HG03575 (cell line): ENCODE data around the gene IL10RA.
"Not testable (repeated sequence)": the region's sequence is repeated elsewhere in the genome, so short reads cannot be mapped to it uniquely, and the experiment has no call there.

Experiments used
- ATAC-seq: cut with Tn5 transposase; IDR thresholded peaks from one replicate; pipeline ENCODE4 v1.9.1; 2021; ENCODE audit not compliant: unreplicated experiment, insufficient number of reproducible peaks, low FRiP score; ENCODE audit errors: extremely low read depth

Gene IL10RA

DNA sequence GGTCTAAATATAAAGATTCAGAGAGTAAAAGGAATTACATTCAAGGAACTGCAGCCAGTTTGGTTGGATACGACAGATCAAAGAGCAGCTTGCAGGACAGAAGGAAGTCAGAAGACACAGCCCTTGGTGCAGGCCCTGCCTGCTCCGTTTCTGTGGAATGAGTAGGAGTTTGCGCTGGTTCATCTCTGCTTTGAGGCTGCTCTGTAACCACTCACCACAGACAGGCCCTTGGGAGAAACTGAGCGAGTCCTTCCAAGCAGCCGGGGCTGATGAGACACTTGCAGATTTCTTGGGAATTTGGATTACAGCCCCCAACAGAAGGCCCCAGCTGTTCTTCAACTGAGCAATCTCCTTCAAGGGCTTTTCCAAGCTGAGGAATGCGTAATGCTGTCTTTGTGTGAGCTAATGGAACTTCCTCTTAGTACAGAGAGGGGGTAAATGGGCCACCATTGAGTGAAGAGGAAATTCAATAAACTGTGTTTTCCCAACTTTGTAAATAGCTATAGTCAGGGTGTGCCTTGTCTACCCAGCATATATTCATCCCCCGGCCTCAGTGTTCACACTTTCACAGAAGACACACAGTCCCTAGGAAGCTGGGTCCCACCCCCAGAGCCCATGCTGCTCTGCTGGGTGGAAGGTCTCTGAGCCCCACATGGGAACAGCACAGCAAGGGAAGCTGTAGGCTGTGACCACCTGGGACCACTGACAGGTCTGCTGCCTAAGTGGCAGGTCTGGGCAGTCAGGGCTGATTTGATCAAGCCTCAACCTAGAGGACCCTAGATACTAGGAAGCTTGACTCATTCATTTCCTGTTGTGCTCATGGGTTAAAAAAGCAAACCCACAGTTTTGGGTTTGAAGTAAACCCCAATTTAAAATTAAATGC is 16.6 kb downstream of the IL10RA start:
- ATAC-seq: no peak

DNA sequence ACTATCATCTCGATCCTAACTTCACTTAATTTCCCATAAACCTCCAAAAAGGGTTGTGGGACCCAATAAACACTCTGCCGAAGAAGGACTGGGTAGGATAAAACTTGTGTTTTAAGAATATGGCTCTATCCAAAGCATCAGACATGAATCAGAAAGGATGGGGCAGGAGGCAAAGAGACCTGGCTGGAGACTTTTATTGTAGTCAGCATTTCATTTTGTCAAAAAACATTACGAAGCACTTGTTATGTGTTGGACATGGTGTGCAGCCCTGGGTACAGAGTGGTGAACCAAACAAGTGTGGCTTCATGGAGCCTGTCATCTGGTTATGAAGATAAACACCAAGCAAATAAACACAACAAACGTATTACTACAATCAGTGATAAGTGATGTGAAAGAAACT is 17.3 kb downstream of the IL10RA start:
- no peak for ATAC-seq

DNA sequence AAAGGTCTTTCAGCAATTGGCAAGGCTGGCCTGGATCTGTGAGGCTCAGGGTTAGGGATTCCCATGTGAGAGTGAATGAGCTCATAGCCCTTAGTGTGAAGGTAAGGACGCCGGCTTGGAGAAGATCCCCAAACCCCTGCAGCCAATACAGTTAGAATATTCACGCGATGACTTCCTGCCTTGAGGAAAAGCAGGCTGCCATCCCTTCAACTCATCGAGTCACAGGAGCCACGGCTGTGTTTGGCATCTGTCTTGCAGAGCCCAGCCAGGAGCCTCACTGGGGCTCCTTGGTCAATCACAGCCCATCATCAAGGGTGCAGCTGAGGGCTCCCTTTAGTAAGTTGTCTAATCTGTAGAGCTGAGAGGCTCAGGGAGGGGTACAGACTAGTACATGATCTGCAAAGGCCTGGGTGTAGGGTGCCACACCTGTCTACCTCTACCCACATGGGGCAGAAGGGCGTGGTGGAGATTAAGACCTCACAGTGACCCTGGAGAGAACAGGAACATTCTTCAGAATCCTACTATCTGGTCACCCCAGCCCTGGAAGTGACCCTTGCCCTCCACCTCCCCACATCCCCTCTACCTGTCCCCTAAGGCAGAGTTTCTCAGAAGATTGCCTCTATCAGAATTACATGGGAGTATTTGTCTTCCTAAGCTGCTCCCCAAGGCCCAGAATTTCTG is 18.5 kb downstream of the IL10RA start:
- no peak for ATAC-seq

DNA sequence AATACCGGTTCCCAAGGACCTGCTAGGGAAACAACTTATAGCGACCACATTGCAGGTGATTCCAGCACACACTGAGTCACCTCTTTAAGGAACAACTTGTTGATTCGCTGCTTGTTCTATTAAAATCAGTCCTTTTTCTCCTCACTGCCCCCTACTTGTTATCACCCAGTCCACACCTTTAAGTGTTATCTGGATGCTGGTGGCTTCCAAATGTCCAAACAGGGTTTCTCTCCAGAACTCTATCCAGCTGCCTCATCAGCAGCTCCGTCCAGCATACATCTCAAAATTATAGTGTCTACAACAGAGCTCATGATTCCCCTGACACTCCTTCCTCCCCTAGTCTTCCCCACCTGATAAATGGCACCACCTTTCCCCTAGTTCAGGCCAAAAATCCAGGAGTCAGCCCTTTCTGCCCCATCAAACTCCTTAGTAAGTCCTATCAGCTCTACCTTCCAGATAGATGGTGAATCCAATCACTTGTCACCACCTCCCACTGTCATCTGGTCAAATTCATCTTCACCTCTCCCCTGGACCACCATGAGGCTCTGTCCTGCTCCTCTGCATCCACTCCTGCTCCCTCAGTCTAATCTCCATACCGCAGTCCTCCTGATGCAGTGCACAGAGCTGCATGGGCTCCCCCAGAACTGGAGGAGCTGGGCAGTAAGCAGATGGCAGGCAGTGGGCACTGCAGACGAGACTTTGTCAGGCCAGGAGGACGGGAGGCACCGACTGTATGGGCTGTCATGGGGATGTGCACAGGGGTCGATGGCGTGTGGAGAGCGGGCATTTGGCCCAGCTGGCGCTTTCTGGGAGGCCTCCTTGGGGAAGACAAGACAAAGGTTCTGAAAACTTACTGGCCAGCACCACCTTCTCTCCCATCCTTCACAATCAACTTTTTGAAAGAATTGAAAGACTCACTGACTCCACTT is 19.3 kb downstream of the IL10RA start:
- no peak for ATAC-seq

DNA sequence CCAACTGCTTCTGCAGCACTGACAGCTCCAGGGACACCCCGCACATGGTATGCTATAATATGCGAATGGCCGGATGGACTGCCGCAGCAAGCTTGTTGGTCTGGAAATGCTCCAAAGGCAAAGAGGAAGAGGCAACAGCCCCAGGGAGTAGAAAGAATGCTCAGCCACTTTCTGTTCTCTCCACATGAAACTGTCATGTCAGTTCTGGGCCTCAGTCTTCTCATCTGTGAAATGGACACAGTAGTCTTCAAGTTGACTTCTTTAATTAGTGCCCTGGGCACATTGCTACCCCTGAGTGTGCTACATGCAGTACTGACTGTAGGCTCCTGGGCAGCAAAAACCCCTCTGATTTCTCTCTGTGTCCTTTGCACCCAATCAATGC is 19.9 kb downstream of the IL10RA start:
- ATAC-seq: no peak

DNA sequence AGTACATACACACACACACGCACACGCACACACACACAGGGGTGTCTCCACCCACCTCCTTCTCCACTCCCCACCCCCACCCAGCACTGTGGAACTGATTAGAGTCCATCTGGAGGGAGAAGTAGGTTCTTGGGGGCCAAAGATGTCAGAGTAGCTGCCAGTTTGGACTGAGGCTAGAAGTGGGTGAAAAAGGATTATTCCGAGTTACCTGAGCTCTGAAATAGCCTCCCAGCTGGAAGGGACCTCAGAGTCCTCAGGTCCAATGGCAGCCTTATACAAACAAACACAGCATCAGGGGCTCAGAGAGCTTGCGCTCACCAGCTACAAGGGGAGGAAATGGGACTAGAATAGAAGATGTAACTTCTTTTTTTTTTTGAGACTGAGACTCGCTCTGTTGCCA is 20.8 kb downstream of the IL10RA start:
- ATAC-seq: no peak

DNA sequence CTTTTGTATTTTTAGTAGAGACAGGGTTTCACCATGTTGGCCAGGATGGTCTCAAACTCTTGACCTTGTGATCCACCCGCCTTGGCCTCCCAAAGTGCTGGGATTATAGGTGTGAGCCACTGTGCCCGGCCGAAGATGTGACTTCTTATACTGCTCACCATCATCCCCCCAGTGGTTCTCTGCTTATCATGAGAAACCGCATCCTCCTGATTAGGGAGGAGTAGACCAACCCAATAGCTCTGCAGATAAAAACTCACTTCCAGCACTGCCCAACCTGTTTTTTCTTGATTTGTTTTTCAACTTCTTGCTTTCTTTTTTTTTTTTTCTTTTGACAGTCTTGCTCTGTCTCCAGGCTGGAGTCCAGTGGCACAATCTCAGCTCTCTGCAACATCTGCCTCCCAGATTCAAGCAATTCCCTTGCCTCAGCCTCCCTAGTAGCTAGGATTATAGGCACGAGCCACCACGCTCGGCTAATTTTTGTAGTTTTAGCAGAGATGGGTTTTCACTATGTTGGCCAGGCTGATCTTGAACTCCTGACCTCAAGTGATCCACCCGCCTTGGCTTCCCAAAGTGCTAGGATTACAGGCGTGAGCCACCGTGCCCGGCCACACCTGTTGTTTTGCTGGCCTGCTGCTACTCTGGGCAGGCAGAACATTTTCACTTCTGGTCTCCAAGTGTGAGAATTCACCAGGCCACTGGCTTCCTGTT is 21.5 kb downstream of the IL10RA start:
- not testable (repeated sequence) for ATAC-seq

DNA sequence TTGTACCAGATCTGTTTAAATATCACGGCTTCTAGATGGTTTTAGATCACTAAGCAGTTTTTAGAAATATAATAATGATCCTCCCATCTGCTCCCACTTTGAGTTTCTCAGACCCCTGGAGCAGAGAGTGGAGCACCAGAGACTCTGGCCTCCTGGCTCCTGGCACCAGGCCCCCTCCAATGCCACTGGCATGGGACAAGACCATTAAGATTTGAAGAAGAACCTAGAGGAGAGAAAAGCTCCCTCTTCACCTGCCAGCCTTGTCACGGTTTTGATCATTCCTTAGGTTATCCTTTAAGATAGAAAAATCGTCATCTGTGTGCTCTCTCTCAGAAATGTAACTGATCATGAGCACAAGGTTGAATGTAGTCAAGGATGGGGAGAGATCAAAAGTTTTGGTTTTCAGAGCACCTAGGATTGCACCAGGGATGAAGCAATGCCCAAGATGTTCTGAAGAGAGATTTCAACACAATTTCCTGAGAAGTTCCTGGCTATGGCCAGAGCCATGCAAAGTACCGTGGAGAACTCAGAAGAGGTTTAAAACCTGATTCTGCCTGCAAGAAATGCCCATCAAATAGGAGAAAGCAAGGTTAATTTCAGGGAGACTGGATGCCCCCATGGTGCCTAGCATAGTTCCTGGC is 22.2 kb downstream of the IL10RA start:
- ATAC-seq: no peak

DNA sequence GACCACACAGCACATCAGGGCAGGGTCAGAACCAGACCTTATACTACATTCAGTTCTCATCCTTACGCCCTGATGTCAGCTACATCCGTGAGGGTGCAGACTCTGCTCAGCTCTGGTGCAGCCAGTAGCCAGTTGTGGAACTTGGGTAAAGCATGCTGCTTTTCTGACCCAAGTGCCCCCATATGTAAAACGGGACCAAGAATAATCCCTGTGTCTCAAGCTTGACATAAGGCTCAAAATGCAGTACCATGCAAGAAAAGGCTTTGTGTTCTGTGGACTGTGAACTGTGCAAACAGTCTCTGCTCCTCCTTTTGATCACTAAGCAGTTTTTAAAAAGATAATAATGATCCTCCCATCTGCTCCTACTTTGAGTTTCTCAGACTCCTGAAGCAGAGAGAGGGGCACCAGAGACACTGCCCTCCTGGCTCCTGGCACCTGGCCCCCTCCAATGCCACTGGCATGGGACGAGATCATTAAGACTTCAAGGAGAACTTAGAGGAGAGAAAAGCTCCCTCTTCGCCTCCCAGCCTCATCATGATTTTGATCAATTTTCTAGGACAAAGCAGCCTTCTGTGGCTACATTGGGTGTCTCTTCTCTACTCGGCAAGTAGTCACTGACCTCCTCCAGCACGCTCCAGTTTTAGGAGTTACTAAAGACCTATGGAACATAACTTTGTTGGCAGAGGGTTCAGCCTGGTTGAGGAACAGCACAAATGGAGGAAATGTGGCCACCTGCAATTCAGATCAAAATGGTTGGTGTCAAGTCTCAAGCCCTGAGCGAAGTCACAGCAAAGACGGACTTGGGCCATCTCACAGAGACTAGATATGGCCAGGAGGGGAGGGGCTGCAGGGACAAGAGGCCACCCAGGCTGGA is 23.9 kb downstream of the IL10RA start:
- no peak for ATAC-seq

DNA sequence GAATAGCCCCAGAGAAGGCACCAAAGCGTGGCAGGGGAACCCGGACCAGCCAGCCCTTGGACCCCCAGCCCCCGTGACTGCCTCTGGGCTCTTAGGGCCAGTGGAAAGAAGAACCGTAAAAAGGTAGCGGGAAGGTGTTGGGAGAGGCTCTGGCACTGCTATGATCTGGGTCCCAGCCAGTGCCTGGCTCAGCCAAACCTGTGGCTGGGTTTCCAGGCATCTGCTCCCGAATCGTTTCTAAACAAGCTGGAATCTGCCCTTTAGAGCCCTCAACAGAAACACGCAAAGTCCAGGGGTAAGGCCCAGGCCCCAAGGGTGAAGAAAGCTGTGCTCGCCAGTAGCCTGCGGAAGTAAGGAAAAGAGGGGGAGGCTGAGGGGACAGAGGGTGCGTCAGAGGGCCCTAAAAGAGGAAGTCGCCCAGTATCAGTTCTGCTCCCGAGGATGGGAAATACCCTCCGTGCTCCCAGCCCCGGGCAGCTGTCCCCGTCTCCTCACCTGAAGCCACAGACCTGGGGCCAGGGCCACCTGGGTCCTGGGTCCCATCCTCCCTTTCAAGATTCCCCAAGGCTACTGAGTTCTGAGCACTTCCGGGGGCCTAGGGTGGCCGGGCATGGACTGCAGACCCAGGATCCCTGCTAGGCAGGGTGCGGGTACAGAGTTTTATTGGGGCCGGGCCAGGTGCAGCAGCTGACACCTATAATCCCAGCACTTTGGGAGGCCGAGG is 24.7 kb downstream of the IL10RA start:
- ATAC-seq: no peak

DNA sequence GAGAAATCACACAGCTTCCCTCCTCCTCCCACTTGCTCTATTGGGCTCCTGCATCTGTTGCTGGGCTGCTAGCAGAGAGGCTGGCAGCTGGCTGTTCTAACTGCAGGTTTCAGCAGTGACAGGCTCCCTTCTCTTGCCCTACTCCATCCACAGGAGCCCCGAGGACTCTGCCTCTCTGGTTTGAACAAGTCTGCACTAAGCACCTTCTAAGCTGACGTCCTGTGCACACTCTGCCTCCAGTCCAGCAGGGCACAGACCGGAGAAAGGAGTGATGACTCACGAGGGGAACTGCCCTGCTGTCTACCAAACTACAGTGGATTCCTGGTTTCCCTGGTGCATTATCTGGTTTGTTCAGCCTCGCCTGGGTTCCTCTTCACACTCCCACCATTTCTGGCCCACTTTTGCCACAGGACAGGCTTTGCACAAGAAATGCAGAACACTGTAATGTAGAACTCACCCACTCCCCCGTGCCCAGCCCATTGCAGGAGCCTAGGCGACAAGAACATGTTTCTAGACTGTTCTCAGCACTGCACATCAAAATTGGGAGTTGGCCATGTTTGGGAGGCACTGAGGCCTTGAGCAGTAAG is 26.0 kb downstream of the IL10RA start:
- ATAC-seq: no peak

DNA sequence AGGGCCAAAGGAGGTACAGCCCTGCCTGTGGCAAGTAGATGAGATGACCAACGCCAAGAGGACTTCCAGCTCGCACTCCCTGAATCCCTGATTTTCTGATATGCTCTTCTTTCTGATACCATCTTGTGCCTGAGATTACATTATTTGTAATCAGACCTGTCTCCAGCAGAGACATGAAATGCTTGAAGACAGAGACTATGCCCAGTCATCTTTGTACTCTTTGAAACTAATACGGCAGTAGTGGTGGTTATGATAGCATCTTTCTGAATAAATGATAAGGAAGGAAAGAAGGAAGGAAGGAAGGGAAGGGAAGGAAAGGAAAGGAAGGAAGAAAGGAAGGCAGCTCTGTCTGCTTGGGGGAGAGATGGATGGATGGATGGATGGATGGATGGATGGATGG is 27.8 kb downstream of the IL10RA start:
- ATAC-seq: no peak

DNA sequence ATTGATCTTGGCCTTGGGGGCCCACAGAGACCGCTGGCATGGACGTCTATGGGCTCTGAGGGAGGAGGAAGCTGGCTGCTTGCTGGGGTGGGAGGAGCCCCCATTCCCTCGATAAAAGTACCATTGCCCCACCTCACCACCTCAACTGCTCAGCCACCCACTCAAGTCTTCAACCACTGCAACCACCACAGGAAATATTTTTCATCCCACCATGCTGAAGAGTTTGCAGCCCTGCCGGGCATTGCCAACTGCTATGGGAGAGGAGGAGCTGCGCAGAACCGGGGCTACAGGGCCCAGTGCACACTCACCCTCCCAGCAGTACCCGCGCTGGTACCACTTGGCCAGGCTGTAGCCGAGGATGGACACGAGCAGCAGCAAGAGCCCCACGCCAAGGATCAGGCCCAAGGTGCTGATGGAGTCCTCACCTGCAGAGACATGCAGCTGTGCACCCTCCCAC is 29.2 kb downstream of the IL10RA start:
- no peak for ATAC-seq

DNA sequence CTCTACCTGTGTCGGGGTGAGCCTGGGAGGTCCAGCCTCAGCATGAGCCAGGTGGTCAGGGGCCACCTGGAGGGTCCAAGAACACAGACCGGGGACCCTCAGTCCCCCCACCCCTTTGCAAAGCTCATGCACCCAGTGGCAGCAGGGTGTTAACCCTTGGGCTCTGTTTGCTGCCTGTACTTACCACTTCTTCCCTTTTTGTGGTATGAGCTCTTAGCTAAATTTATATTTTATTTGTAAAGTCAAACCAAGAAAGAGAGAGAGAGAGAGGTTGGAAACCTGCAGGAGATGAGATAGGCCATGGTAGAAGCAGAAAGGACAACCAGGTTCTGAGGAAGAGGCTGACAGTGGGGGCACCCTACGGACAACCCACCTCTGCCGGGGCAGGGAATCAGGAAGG is 29.9 kb downstream of the IL10RA start:
- ATAC-seq: no peak

DNA sequence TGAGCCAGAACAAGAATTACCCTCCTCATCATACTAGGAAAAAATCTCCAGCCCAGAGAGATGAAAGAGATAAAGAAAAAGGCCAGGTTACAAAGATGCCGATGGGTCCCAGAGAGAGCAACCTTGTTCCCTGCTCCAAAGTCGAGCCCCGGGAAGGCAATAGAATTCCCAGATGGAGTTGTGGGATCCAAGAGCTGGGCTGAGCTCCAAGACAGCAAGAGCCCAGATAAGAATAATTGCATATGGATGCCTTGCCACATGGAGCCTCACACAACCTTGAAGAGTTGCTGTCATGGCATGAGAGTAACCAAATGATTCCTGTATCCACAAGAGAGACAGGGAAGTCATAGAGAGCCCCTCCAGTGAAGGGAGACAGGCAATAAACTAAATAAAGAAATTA is 30.9 kb downstream of the IL10RA start:
- ATAC-seq: no peak

DNA sequence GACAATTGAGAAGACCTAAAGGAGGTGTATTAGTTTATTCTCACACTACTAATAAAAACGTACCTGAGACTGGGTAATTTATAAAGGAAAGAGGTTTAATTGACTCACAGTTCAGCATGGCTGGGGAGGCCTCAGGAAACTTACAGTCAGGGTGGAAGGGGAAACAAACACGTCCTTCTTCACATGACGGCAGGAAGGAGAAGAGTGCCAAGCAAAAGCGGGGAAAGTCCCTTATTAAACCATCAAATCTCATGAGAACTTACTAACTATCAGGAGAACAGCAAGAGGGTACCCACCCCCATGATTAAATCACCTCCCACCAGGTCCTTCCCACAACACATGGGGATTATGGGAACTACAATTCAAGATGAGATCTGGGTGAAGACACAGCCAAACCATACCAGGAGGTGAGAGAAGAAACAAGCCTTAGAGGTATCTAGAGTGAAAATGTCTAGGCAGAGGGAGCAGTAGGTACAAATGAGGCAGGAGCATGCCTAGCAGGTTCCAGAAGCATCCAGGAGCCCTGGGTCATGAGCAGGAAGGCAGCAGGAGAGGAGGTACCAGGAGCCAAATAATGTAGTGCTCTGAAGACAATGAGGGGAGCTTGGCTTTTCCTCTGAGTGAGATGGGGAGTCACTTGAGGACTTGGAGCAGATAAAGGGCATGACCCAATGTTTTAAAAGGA is 31.6 kb downstream of the IL10RA start:
- no peak for ATAC-seq
